Activated CD4-positive, alpha-beta T cell treated with anti-CD3 and anti-CD28 coated beads, Interleukin-2, amount 10 ng/mL, durations not matched to agents 7 days and 5 days (primary cell): Measurements from ENCODE around the gene INPP4B. TPM values are rescaled to one million over a fixed set of nuclear protein-coding genes. Genes with fewer than 3 reads are reported as not detected.

Experiments used
- CTCF ChIA-PET: fragments of 350-600 bp; sonication (Branson Sonifier 250); formaldehyde crosslinking; loops from one replicate; lab custom pipeline; 2021; ENCODE audit warnings: antibody characterized with exemption; lab: Charles Lee
- POLR2A ChIA-PET: fragments of 350-600 bp; sonication (Branson Sonifier 250); formaldehyde crosslinking; loops from one replicate; lab custom pipeline; 2021; ENCODE audit warnings: antibody characterized with exemption; lab: Charles Lee
- DNase-seq: peaks from one replicate; pipeline ENCODE4 v3.0.0-alpha.2; 2020
- H3K27ac Mint-ChIP-seq: one replicate; pipeline ENCODE4 v1.8.0; 2021; ENCODE audit warnings: mild to moderate bottlenecking, moderate library complexity, mixed read lengths
- H3K27me3 Mint-ChIP-seq: one replicate; pipeline ENCODE4 v1.8.0; 2021; ENCODE audit warnings: mixed read lengths
- H3K36me3 Mint-ChIP-seq: one replicate; pipeline ENCODE4 v1.8.0; 2021; ENCODE audit warnings: low read depth, mixed read lengths
- H3K4me1 Mint-ChIP-seq: one replicate; pipeline ENCODE4 v1.8.0; 2021; ENCODE audit warnings: mixed read lengths
- H3K4me3 Mint-ChIP-seq: one replicate; pipeline ENCODE4 v1.8.0; 2021; ENCODE audit warnings: mild to moderate bottlenecking, moderate library complexity, mixed read lengths
- H3K9me3 Mint-ChIP-seq: one replicate; pipeline ENCODE4 v1.8.0; 2021; ENCODE audit warnings: mixed read lengths
- total RNA-seq, 2 experiments: library from RNA; stranded (reverse); gene quantifications; one replicate each; pipeline ENCODE4 v1.2.3, GENCODE V29; 2021

INPP4B gene
- total RNA-seq, 2 experiments from 2014 or later: 71.6 to 79.2 TPM

- CTCF ChIA-PET: no interaction called here
- POLR2A ChIA-PET: no interaction called here
- no peak for DNase-seq
Observed at GRCh38 chr4:142713282-142714030, 132.6 kb downstream of the INPP4B start.

GRCh38 chr4:142708231-142708630 is 137.9 kb downstream of the INPP4B start:
- Mint-ChIP-seq H3K27me3 (no peaks in the 10 kb centered on the region), H3K36me3 (peaks cover 33% of the 10 kb centered on the region), H3K4me1 (peaks cover 32% of the 10 kb centered on the region), H3K4me3 (no peak overlapping the region), H3K27ac (peak overlapping the region; percentile 65), H3K9me3 (peaks cover 28% of the 10 kb centered on the region)
- no peak for DNase-seq
- ChIA-PET CTCF (no interaction called here), POLR2A (no interaction called here)

More at GRCh38 chr4:142713282-142714030, 132.6 kb downstream of the INPP4B start:
- no peak overlapping the region for H3K4me3 Mint-ChIP-seq
- H3K4me1 Mint-ChIP-seq: peaks cover 57% of the 10 kb centered on the region
- H3K27ac Mint-ChIP-seq: peak overlapping the region; percentile 82
- H3K9me3 Mint-ChIP-seq: peaks cover 52% of the 10 kb centered on the region
- H3K27me3 Mint-ChIP-seq: no peaks in the 10 kb centered on the region
- peaks cover 64% of the 10 kb centered on the region for H3K36me3 Mint-ChIP-seq

GRCh38 chr4:142707401-142707800 is 138.7 kb downstream of the INPP4B start:
- Mint-ChIP-seq H3K4me3 (no peak overlapping the region), H3K36me3 (peaks cover 25% of the 10 kb centered on the region), H3K4me1 (peaks cover 29% of the 10 kb centered on the region), H3K27me3 (no peaks in the 10 kb centered on the region), H3K27ac (no peak overlapping the region), H3K9me3 (peaks cover 19% of the 10 kb centered on the region)
- DNase-seq: peak; percentile 14
- POLR2A ChIA-PET: no interaction called here
- CTCF ChIA-PET: no interaction called here

- H3K9me3 Mint-ChIP-seq: peaks cover 17% of the 10 kb centered on the region
- peaks cover 19% of the 10 kb centered on the region for H3K36me3 Mint-ChIP-seq
- H3K4me3 Mint-ChIP-seq: no peak overlapping the region
- peaks cover 33% of the 10 kb centered on the region for H3K4me1 Mint-ChIP-seq
- CTCF ChIA-PET: interaction anchor here (0.7 to 1.6 kb wide), 5 partner anchors 9 to 141 kb away, joined by 3 to 5 read pairs (median 4); no protein-coding TSS in a partner anchor
- H3K27ac Mint-ChIP-seq: no peak overlapping the region
- POLR2A ChIA-PET: no interaction called here
- no peak for DNase-seq
- no peaks in the 10 kb centered on the region for H3K27me3 Mint-ChIP-seq
Observed at GRCh38 chr4:142706381-142706780, 139.7 kb downstream of the INPP4B start.

GRCh38 chr4:142705820-142706219 is 140.3 kb downstream of the INPP4B start:
- Mint-ChIP-seq H3K36me3 (peaks cover 20% of the 10 kb centered on the region), H3K27ac (no peak overlapping the region), H3K27me3 (no peaks in the 10 kb centered on the region), H3K9me3 (peaks cover 15% of the 10 kb centered on the region), H3K4me1 (peaks cover 34% of the 10 kb centered on the region), H3K4me3 (no peak overlapping the region)
- ChIA-PET POLR2A (no interaction called here), CTCF (interaction anchor here (0.7 to 1.6 kb wide), 5 partner anchors 8 to 141 kb away, joined by 3 to 5 read pairs (median 4); no protein-coding TSS in a partner anchor)
- DNase-seq: no peak

GRCh38 chr4:142703694-142704309 is 142.3 kb downstream of the INPP4B start:
- Mint-ChIP-seq H3K27me3 (no peaks in the 10 kb centered on the region), H3K4me3 (no peak overlapping the region), H3K9me3 (peaks cover 4% of the 10 kb centered on the region), H3K27ac (no peak overlapping the region), H3K4me1 (peaks cover 37% of the 10 kb centered on the region), H3K36me3 (peaks cover 18% of the 10 kb centered on the region)
- peak; percentile 62 for DNase-seq
- CTCF ChIA-PET: interaction anchor here (0.6 to 1.6 kb wide), 5 partner anchors 9 to 421 kb away, joined by 3 to 4 read pairs (median 3); no protein-coding TSS in a partner anchor
- POLR2A ChIA-PET: interaction anchor here (0.6 kb wide), 1 partner anchor 299 kb away, joined by 6 read pairs; no protein-coding TSS in a partner anchor

- Mint-ChIP-seq H3K36me3 (peaks cover 28% of the 10 kb centered on the region), H3K4me3 (no peak overlapping the region), H3K4me1 (peaks cover 64% of the 10 kb centered on the region), H3K27ac (peak overlapping the region; percentile 95), H3K27me3 (no peaks in the 10 kb centered on the region), H3K9me3 (peaks cover 7% of the 10 kb centered on the region)
- CTCF ChIA-PET: no interaction called here
- POLR2A ChIA-PET: no interaction called here
- DNase-seq: no peak
Observed at GRCh38 chr4:142701017-142701416, 145.1 kb downstream of the INPP4B start.

GRCh38 chr4:142700531-142700930 is 145.6 kb downstream of the INPP4B start:
- peak overlapping the region; percentile 95 for H3K27ac Mint-ChIP-seq
- H3K4me1 Mint-ChIP-seq: peaks cover 69% of the 10 kb centered on the region
- ChIA-PET CTCF (no interaction called here), POLR2A (no interaction called here)
- no peak for DNase-seq
- H3K4me3 Mint-ChIP-seq: peak overlapping the region; percentile 20
- H3K27me3 Mint-ChIP-seq: no peaks in the 10 kb centered on the region
- H3K36me3 Mint-ChIP-seq: peaks cover 28% of the 10 kb centered on the region
- H3K9me3 Mint-ChIP-seq: peaks cover 7% of the 10 kb centered on the region

- Mint-ChIP-seq H3K4me1 (peaks cover 70% of the 10 kb centered on the region), H3K4me3 (no peak overlapping the region), H3K9me3 (peaks cover 7% of the 10 kb centered on the region), H3K27ac (peak overlapping the region; percentile 95), H3K36me3 (peaks cover 31% of the 10 kb centered on the region), H3K27me3 (no peaks in the 10 kb centered on the region)
- ChIA-PET CTCF (interaction anchor here (1.2 kb wide), 1 partner anchor 8 kb away, joined by 3 read pairs; no protein-coding TSS in a partner anchor), POLR2A (no interaction called here)
- no peak for DNase-seq
Observed at GRCh38 chr4:142698552-142698951, 147.5 kb downstream of the INPP4B start.

- POLR2A ChIA-PET: no interaction called here
- no peak for DNase-seq
- peaks cover 31% of the 10 kb centered on the region for H3K36me3 Mint-ChIP-seq
- CTCF ChIA-PET: interaction anchor here (1.2 to 2.3 kb wide), 2 partner anchors 8 to 10 kb away, joined by 3 to 6 read pairs; no protein-coding TSS in a partner anchor
- no peaks in the 10 kb centered on the region for H3K27me3 Mint-ChIP-seq
- H3K4me1 Mint-ChIP-seq: peaks cover 69% of the 10 kb centered on the region
- peaks cover 7% of the 10 kb centered on the region for H3K9me3 Mint-ChIP-seq
- H3K27ac Mint-ChIP-seq: peak overlapping the region; percentile 93
- H3K4me3 Mint-ChIP-seq: no peak overlapping the region
Observed at GRCh38 chr4:142697928-142698327, 148.2 kb downstream of the INPP4B start.

GRCh38 chr4:142697320-142697719 is 148.8 kb downstream of the INPP4B start:
- DNase-seq: no peak
- Mint-ChIP-seq H3K36me3 (peaks cover 31% of the 10 kb centered on the region), H3K9me3 (peaks cover 7% of the 10 kb centered on the region), H3K4me1 (peaks cover 69% of the 10 kb centered on the region), H3K4me3 (peak overlapping the region; percentile 5), H3K27ac (peak overlapping the region; percentile 93), H3K27me3 (no peaks in the 10 kb centered on the region)
- ChIA-PET POLR2A (no interaction called here), CTCF (interaction anchor here (1.2 to 2.3 kb wide), 2 partner anchors 9 to 10 kb away, joined by 3 to 6 read pairs; no protein-coding TSS in a partner anchor)

- no peaks in the 10 kb centered on the region for H3K27me3 Mint-ChIP-seq
- H3K27ac Mint-ChIP-seq: peak overlapping the region; percentile 93
- H3K4me1 Mint-ChIP-seq: peaks cover 67% of the 10 kb centered on the region
- peak overlapping the region; percentile 5 for H3K4me3 Mint-ChIP-seq
- peaks cover 12% of the 10 kb centered on the region for H3K9me3 Mint-ChIP-seq
- ChIA-PET POLR2A (no interaction called here), CTCF (interaction anchor here (1.0 to 2.3 kb wide), 2 partner anchors 9 to 35 kb away, joined by 3 to 6 read pairs; no protein-coding TSS in a partner anchor)
- H3K36me3 Mint-ChIP-seq: peaks cover 36% of the 10 kb centered on the region
- DNase-seq: peak; percentile 38
Observed at GRCh38 chr4:142696334-142697122, 149.6 kb downstream of the INPP4B start.
